Measurements from ENCODE around the gene POTEH. TPM values are rescaled to one million over a fixed set of nuclear protein-coding genes. Genes with fewer than 3 reads are reported as not detected.

POTEH gene
- total RNA-seq: not detected in 2 replicates

GRCh38 chr22:15689749-15690125 lies at the start of gene POTEH:
Gene POTEH, plus strand, starts transcription at chr22:15690026. Its CDS starts 52 bp downstream, at chr22:15690078.

Other genes starting within 250 kb of the POTEH start
- not detected in 2 replicates for gene OR11H1, start 161.8 kb upstream of the POTEH start, total RNA-seq